ENCODE results near the gene ZNF569. TPM values are rescaled to one million over a fixed set of nuclear protein-coding genes. Genes with fewer than 3 reads are reported as not detected.
A peak's percentile ranks its signal among the peaks of the same experiment; 100 is the strongest.

Gene ZNF569
- total RNA-seq, 1 donor from 2014 or later: 6.8 TPM

- Mint-ChIP-seq H3K36me3 (ENCODE audit: low read depth) (peaks cover 31% of the 10 kb centered on the region), H3K27ac (no peak within 1 kb of the TSS), H3K4me3 (no peak within 1 kb of the TSS), H3K27me3 (no peaks in the 10 kb centered on the region), H3K9me3 (peaks cover 12% of the 10 kb centered on the region), H3K4me1 (peaks cover 2% of the 10 kb centered on the region)
- no peak for TF ChIP-seq CTCF (IDR thresholded peaks at IDR 0.05)
- intact Hi-C loops (cut with micrococcal nuclease): loop anchor here (1.0 to 5.0 kb wide), 11 partner anchors 39 to 1379 kb away; partner anchors contain the start of genes ZNF383, ZNF420, ZNF527 and ZNF540
- ATAC-seq (ENCODE audit: low read depth) (peak; percentile 87), DNase-seq (peak; percentile 70)
- ChIA-PET CTCF (interaction anchor here (1.2 kb wide), 1 partner anchor 45 kb away, joined by 4 read pairs; no protein-coding TSS in a partner anchor), POLR2A (interaction anchor here (0.5 to 3.1 kb wide), 25 partner anchors 37 to 1813 kb away, joined by 3 to 37 read pairs (median 6); partner anchors contain the start of genes SIPA1L3, WDR87, ZFP30 and ZNF146)
Observed at GRCh38 chr19:37506387-37507166, 39.3 kb upstream of the ZNF569 start, which contains the start of gene ZNF793. ZNF793 (plus strand) TSS chr19:37506939; CDS start chr19:37523440, 16,501 bp downstream.

GRCh38 chr19:37505958-37506386 lies 38.7 kb upstream of the ZNF569 start:
- no peaks in the 10 kb centered on the region for H3K27me3 Mint-ChIP-seq
- DNase-seq: no peak

GRCh38 chr19:37492213-37492612 lies 25.0 kb upstream of the ZNF569 start:
- ChIA-PET CTCF (no interaction called here), POLR2A (no interaction called here)
- Mint-ChIP-seq H3K27ac (no peak overlapping the region), H3K4me3 (no peak overlapping the region), H3K9me3 (peaks cover 39% of the 10 kb centered on the region), H3K36me3 (ENCODE audit: low read depth) (peaks cover 23% of the 10 kb centered on the region), H3K4me1 (no peaks in the 10 kb centered on the region), H3K27me3 (no peaks in the 10 kb centered on the region)
- ATAC-seq (ENCODE audit: low read depth) (no peak), DNase-seq (no peak)
- intact Hi-C loops (cut with micrococcal nuclease): no loop called here
- no peak for TF ChIP-seq CTCF (IDR thresholded peaks at IDR 0.05)

More at GRCh38 chr19:37505958-37506386, 38.7 kb upstream of the ZNF569 start:
- peaks cover 2% of the 10 kb centered on the region for H3K4me1 Mint-ChIP-seq
- peaks cover 13% of the 10 kb centered on the region for H3K9me3 Mint-ChIP-seq
- H3K27ac Mint-ChIP-seq: no peak overlapping the region
- peak; percentile 16 for ATAC-seq (ENCODE audit: low read depth)
- POLR2A ChIA-PET: interaction anchor here (0.6 to 3.1 kb wide), 23 partner anchors 37 to 1016 kb away, joined by 3 to 37 read pairs (median 6); partner anchors contain the start of genes SIPA1L3, WDR87, ZFP30 and ZNF383
- intact Hi-C loops (cut with micrococcal nuclease): loop anchor here (1.0 to 5.0 kb wide), 11 partner anchors 39 to 1379 kb away; partner anchors contain the start of genes ZNF383, ZNF420, ZNF527 and ZNF540
- CTCF ChIA-PET: interaction anchor here (1.2 kb wide), 1 partner anchor 46 kb away, joined by 4 read pairs; no protein-coding TSS in a partner anchor
- TF ChIP-seq CTCF (IDR thresholded peaks at IDR 0.05): no peak
- no peak overlapping the region for H3K4me3 Mint-ChIP-seq
- peaks cover 28% of the 10 kb centered on the region for H3K36me3 Mint-ChIP-seq (ENCODE audit: low read depth)

GRCh38 chr19:37484406-37485168 lies 17.3 kb upstream of the ZNF569 start:
- ATAC-seq (ENCODE audit: low read depth): no peak
- H3K4me1 Mint-ChIP-seq: no peaks in the 10 kb centered on the region
- peaks cover 72% of the 10 kb centered on the region for H3K36me3 Mint-ChIP-seq (ENCODE audit: low read depth)
- TF ChIP-seq CTCF (IDR thresholded peaks at IDR 0.05): no peak
- H3K27me3 Mint-ChIP-seq: no peaks in the 10 kb centered on the region
- H3K27ac Mint-ChIP-seq: no peak overlapping the region
- intact Hi-C loops (cut with micrococcal nuclease): no loop called here
- DNase-seq: no peak
- CTCF ChIA-PET: no interaction called here
- POLR2A ChIA-PET: no interaction called here
- H3K9me3 Mint-ChIP-seq: peaks cover 57% of the 10 kb centered on the region
- H3K4me3 Mint-ChIP-seq: no peak overlapping the region

Data from activated B cell treated with CpG ODN at 0.5 μM for 24 hours (primary cell).